HepG2 (cell line): ENCODE results near the gene CEP162. TPM values are rescaled to one million over a fixed set of nuclear protein-coding genes. Genes with fewer than 3 reads are reported as not detected.

ENCODE experiments used
- ATAC-seq: fragments of 200-7000 bp; cut with Tn5 transposase; 3 replicates; pipeline ENCODE4 v1.9.1; 2020; ENCODE audit warnings: mild to moderate bottlenecking, moderate library complexity
- BruUV-seq: library from RNA; stranded (reverse); fragments of 400-500 nt; replicated peaks from 2 replicates; lab custom pipeline; 2021; lab: Mats Ljungman, UMichigan
- CTCF ChIA-PET: fragments of 300-600 bp; formaldehyde crosslinking; extraction: SDS; loops from one replicate; lab custom pipeline; 2021; ENCODE audit warnings: low total read pairs, inconsistent platforms, low intra/inter-chr PET ratio; lab: Yijun Ruan, JAX
- POLR2A ChIA-PET: fragments of 350-600 bp; sonication (Branson Sonifier 250); formaldehyde crosslinking; loops from one replicate; lab custom pipeline; 2020; ENCODE audit warnings: antibody characterized with exemption, inconsistent platforms; lab: Yijun Ruan, JAX
- DNase-seq: peaks from one replicate; pipeline ENCODE4 v3.0.0-alpha.2; 2015; ENCODE audit warnings: low spot score
- FAIRE-seq: peaks from 3 replicates; lab custom pipeline; 2011; peaks lifted over from hg19 to GRCh38; lab: Jason Lieb, UNC
- H2AFZ ChIP-seq: one replicate; pipeline ENCODE4 v1.6.1; 2011; ENCODE audit warnings: low read length, inconsistent platforms
- H3K27ac ChIP-seq: fragments of 300-600 bp; 3 replicates; pipeline ENCODE4 v1.8.0; 2011; ENCODE audit warnings: mixed run types, mild to moderate bottlenecking, mixed read lengths, low read length, inconsistent platforms; ENCODE audit not compliant: insufficient read depth; ENCODE audit errors: extremely low read length
- H3K27me3 ChIP-seq, 2 experiments: fragments of 200-600 bp in 1 of 2; 2 replicates in 1 of 2; 3 replicates in 1 of 2; pipeline versions ENCODE4 v1.6.0 to v1.8.0; 2011; ENCODE audit warnings: low read length in 2 of 2, mild to moderate bottlenecking in 2 of 2, moderate library complexity in 2 of 2, inconsistent platforms in 1 of 2; ENCODE audit not compliant: insufficient read depth in 2 of 2, control insufficient read depth in 1 of 2
- H3K36me3 ChIP-seq, 2 experiments: fragments of 200-600 bp in 1 of 2; replicated peaks in 1 of 2; 2 replicates in 1 of 2; 3 replicates in 1 of 2; pipeline versions ENCODE4 v1.5.1 to v1.8.0; 2011; ENCODE audit warnings: low read length in 2 of 2, inconsistent platforms in 1 of 2; ENCODE audit not compliant: insufficient read depth in 2 of 2, control insufficient read depth in 1 of 2
- H3K4me1 ChIP-seq: 2 replicates; pipeline ENCODE4 v1.5.1; 2012; ENCODE audit warnings: low read length, inconsistent platforms; ENCODE audit not compliant: insufficient read depth
- H3K4me2 ChIP-seq: 2 replicates; pipeline ENCODE4 v1.6.0; 2011; ENCODE audit warnings: low read depth, low read length, inconsistent platforms
- H3K4me3 ChIP-seq, 3 experiments: fragments of 200-600 bp in 1 of 3; sonication (generic), shearing (Covaris generic) in 1 of 3; replicated peaks in 1 of 3; 2 replicates each; pipeline ENCODE4 v1.5.1; 2011 to 2016; ENCODE audit warnings: low read length in 3 of 3, inconsistent platforms in 2 of 3, low read depth in 2 of 3, mild to moderate bottlenecking in 2 of 3, control low read depth in 1 of 3, mixed read lengths in 1 of 3; ENCODE audit not compliant: insufficient read depth in 1 of 3
- H3K79me2 ChIP-seq: one replicate; pipeline ENCODE4 v1.6.1; 2011; ENCODE audit warnings: low read length, inconsistent platforms; ENCODE audit not compliant: insufficient read depth
- H3K9ac ChIP-seq: 2 replicates; pipeline ENCODE4 v1.6.0; 2011; ENCODE audit warnings: mild to moderate bottlenecking, low read depth, low read length, inconsistent platforms; ENCODE audit not compliant: insufficient read depth
- H3K9me3 ChIP-seq: 2 replicates; pipeline ENCODE4 v1.5.1; 2012; ENCODE audit warnings: mild to moderate bottlenecking, low read length
- H4K20me1 ChIP-seq: 2 replicates; pipeline ENCODE4 v1.6.0; 2011; ENCODE audit warnings: inconsistent platforms, mild to moderate bottlenecking, low read length, moderate library complexity; ENCODE audit not compliant: insufficient read depth
- KLF9 ChIP-seq: IDR thresholded peaks from 2 replicates; pipeline ENCODE4 v1.6.1; 2016; ENCODE audit warnings: low read depth
- MAFK ChIP-seq, 2 experiments: IDR thresholded peaks in 1 of 2; conservative IDR thresholded peaks in 1 of 2; 2 replicates each; pipeline ENCODE4 v1.6.1; 2011; ENCODE audit warnings: improper control_type of control experiment in 2 of 2, low read length in 2 of 2
- MLLT10 ChIP-seq: sonication (generic); formaldehyde crosslinking; IDR thresholded peaks from 2 replicates; pipeline ENCODE4 v1.4.0; 2020; ENCODE audit warnings: missing genetic modification reagents
- in situ Hi-C: cut with HindIII; loops from 2 replicates; pipeline ENCODE4 v1.10.0; 2017; ENCODE audit warnings: low pct_unique_long_range_greater_than_20kb; ENCODE audit not compliant: extremely low pct_ligation_motif_present
- intact Hi-C: fragments of 100-400 bp; cut with micrococcal nuclease; formaldehyde crosslinking; loops from one replicate; pipeline ENCODE4 v1.10.0; 2022; ENCODE audit not compliant: unreplicated experiment
- polyA plus RNA-seq, 8 experiments: library from polyadenylated mRNA; depleted of rRNA in 3 of 8; stranded (reverse) in 7 of 8; unstranded in 1 of 8; fragments of >200 nt; fragmentation: Illumina TruSeq in 4 of 8; extraction: Trizol in 4 of 8; gene quantifications; 2 replicates each; pipeline versions ENCODE4 v1.2.1 to v1.2.3, GENCODE V29; 2011 to 2016; ENCODE audit warnings: low read depth in 4 of 8, missing spikeins in 1 of 8, mixed read lengths in 1 of 8; ENCODE audit not compliant: insufficient read depth in 1 of 8
- total RNA-seq, 5 experiments: library from RNA; depleted of rRNA; stranded (reverse); fragments of >200 nt; fragmentation: Illumina TruSeq; extraction: Trizol; gene quantifications; 2 replicates each; pipeline ENCODE4 v1.2.3, GENCODE V29; 2016; ENCODE audit warnings: low read depth in 1 of 5
- TF ChIP-seq, protein P1 (sequence below), 2 experiments: fragments of 450-650 bp in 1 of 2; sonication (generic) in 1 of 2; formaldehyde crosslinking in 1 of 2; IDR thresholded peaks; 2 replicates each; pipeline versions ENCODE4 v1.6.1 to v1.8.0; 2016 to 2022; ENCODE audit warnings: antibody characterized with exemption in 1 of 2, mild to moderate bottlenecking in 1 of 2, missing genetic modification reagents in 1 of 2

CEP162 gene
- total and polyA plus RNA-seq, 2 of the 13 experiments (the other 11 are each of a cell fraction or from before 2014, with no cell fraction given) = 0.50 to 7.9 TPM

DNA sequence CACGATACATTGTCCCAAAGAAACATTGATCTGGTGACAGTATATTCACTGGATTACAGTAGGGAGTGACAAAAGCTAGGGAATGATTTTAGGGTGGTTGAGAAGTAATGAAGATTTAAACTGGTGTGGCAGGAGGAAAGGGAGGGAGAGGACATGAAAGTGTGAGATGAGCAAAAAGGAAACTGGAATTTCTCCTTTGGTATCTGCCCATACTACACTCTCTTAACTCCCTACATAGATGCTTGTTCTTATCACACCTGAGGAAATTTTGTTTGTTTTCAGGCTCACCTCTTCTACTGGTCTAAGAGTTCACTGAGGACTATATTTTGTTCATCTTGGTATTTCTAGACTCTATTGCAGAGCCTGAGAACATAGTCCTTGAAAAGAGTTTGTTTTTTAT lies 44.9 kb upstream of the CEP162 start (continued):
- TF ChIP-seq, protein P1, sequence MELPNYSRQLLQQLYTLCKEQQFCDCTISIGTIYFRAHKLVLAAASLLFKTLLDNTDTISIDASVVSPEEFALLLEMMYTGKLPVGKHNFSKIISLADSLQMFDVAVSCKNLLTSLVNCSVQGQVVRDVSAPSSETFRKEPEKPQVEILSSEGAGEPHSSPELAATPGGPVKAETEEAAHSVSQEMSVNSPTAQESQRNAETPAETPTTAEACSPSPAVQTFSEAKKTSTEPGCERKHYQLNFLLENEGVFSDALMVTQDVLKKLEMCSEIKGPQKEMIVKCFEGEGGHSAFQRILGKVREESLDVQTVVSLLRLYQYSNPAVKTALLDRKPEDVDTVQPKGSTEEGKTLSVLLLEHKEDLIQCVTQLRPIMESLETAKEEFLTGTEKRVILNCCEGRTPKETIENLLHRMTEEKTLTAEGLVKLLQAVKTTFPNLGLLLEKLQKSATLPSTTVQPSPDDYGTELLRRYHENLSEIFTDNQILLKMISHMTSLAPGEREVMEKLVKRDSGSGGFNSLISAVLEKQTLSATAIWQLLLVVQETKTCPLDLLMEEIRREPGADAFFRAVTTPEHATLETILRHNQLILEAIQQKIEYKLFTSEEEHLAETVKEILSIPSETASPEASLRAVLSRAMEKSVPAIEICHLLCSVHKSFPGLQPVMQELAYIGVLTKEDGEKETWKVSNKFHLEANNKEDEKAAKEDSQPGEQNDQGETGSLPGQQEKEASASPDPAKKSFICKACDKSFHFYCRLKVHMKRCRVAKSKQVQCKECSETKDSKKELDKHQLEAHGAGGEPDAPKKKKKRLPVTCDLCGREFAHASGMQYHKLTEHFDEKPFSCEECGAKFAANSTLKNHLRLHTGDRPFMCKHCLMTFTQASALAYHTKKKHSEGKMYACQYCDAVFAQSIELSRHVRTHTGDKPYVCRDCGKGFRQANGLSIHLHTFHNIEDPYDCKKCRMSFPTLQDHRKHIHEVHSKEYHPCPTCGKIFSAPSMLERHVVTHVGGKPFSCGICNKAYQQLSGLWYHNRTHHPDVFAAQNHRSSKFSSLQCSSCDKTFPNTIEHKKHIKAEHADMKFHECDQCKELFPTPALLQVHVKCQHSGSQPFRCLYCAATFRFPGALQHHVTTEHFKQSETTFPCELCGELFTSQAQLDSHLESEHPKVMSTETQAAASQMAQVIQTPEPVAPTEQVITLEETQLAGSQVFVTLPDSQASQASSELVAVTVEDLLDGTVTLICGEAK (IDR thresholded peaks at IDR 0.05) = no peak
- TF ChIP-seq, protein P1 (CRISPR knock-in tag; IDR thresholded peaks at IDR 0.05) = no peak
- TF ChIP-seq, all 625 proteins: peak for 0

DNA sequence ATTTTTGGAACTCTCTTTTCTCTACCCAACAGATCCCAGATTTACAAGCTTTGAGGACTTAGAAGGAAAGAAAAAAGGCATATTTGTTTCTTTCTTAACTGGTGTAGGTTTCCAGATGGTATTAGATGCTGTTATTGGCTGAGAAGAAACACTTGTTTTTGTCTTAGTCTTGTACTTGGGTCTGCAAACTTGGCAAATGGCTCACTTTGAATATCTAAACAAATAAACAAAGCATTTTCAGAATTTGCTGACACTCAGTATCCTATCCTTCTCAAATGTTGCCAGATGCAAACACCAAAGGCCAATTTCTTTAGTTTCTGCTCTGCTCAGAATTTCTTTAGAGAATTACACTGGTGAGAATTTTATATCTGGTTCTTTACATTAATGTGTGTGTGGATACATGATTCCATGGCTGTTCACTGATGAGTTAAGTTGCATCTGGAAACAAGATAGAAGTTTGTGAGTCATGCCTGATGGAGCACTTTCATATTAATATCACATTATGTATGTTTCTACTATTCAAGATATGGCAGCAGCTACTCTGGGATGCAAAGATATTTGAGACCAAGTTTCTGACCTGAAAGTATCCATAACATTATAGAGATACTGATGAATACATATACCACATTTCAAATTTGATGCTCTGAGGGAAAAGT lies 43.7 kb upstream of the CEP162 start:
- DNase-seq = no peak
- ChIA-PET CTCF (no interaction called here), POLR2A (no interaction called here)
- FAIRE-seq = no peak
- Histone ChIP-seq H2AFZ (no peak overlapping the region), H3K27me3 (no peaks in the 10 kb centered on the region), H3K4me2 (no peak overlapping the region), H3K4me3 (no peak overlapping the region), H4K20me1 (no peaks in the 10 kb centered on the region), H3K27ac (peak overlapping the region; percentile 64), H3K36me3 (no peaks in the 10 kb centered on the region), H3K79me2 (no peaks in the 10 kb centered on the region), H3K9ac (no peak overlapping the region), H3K4me1 (peaks cover 27% of the 10 kb centered on the region), H3K9me3 (0 out of 2 replicates have a peak, but pooled peaks cover 4% of the 10 kb centered on the region)
- no peak for TF ChIP-seq MLLT10 (CRISPR knock-in tag)
- TF ChIP-seq KLF9 = no peak
- TF ChIP-seq MAFK (conservative IDR thresholded peaks at IDR 0.05 in 1 of 2, IDR thresholded peaks at IDR 0.05 in 1 of 2; ENCODE audit: low read length in 2 of 2) = peak in 1 of 2 experiments; percentile 39; a peak in 2 of 4 replicates
- BruUV-seq = no TSS peak
- in situ Hi-C loops (no loop called here), intact Hi-C loops (no loop called here)
- ATAC-seq = no peak
